CD4-positive, alpha-beta T cell treated with Interleukin-4 for 1 hour (primary cell): ENCODE results near the gene PRL.

Experiments
- DNase-seq, 2 donors: peaks; one replicate each; pipeline ENCODE4 v3.0.0-alpha.2; 2020 to 2022

PRL gene

DNA sequence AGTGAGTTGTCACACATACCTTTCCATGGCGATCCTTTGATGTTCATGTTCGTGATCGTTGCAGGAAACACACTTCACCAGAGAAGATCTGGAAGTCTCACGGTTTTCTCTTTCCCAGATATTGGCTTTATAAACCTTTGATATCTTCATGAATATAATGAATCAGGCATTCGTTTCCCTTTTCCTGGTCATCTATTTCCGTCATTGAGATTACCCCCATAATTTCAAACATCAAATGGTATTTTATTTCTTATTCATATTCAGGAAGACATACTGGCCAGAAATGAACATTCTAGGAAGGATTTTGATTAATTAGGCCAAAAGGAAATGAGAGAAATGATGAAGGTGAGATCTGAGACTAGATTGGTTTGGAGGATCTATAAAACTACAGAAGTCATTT lies at the start of gene PRL:
Gene PRL (minus strand): TSS at position 101 of the 400 bp plus-strand sequence. CDS start 54 bp downstream, at position 47.
- no peak for DNase-seq

DNA sequence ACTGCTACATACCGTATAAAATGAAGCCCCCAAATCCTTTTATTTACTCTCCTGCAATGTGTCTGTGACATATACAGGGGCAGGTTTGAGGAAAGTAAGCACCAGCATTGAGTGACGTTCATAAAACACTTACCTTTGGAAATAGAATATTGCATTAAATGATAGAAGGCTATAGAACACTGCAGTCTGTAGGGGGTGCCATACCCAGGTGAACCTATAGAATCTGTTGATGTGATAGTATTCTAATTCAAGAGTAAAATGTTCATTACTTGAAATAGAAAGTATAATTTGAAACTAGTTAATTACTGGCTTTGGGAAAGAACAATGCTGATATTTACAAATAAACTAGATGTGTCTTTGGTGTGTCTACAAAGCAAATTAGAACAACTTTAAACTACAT lies 47.0 kb upstream of the PRL start:
- DNase-seq = no peak

DNA sequence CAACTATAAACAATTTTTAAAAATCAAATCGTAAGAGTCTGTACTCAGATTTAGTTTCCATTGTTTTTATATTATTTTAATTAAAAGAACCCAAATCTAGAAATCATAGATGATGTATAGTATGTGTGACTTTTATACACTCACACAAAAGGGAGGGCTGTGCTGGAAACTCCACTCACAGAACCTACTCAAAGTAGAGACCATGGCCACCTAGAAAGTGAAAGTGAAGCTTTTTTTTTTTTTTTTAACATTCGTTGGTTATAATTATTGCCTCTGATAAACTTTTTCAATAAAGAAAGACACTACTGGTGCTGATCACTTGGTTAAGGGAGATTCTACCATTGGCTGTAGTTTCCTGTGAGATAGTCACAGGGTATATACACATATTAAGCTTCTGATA lies 37.9 kb upstream of the PRL start:
- no peak for DNase-seq

- no peak for DNase-seq
Observed at GRCh38 chr6:22333802-22334201, 37.0 kb upstream of the PRL start.

- DNase-seq = no peak
Observed at GRCh38 chr6:22332711-22333110, 35.9 kb upstream of the PRL start.

DNA sequence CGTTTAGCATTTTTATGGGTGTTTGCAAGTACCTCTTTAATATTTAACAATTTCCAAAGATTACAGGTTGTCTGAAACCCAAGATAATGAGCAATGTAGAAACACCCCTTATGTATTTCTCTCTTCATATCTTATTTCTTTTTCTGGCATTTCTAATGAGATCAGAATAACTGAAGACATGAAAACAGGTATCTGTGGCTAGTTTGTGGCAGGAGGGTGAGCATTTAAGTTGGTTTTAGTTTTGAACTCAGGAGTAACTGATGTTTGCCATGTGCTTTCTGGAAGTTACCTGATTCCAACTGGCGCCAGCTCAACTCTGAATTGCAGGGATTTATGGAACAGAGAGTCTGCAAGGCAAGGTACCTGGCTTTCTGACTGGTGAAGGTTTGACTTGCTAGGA lies 35.4 kb upstream of the PRL start:
- DNase-seq = no peak

- no peak for DNase-seq
Observed at GRCh38 chr6:22330941-22331340, 34.1 kb upstream of the PRL start.

GRCh38 chr6:22328474-22328873 lies 31.6 kb upstream of the PRL start:
- no peak for DNase-seq

DNA sequence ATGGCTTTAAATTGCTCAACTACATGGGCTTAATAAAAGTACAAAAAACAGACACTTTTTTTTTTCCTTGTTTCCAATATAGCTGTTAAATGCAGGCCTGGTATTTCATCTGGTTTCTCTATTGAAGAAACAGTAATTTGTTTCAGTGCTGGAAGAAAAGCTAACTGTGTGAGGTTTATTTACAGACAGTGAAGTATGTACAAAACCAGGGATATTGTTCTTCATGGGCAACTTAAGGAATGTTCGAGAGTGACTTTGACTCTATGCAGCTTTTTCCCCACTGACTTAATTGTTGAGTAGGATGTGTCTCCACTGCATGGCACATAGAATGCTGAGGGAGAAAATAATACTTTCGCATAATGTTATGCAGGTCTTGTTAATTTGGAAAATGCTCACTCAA lies 31.0 kb upstream of the PRL start:
- DNase-seq = no peak

GRCh38 chr6:22326500-22326899 lies 29.7 kb upstream of the PRL start:
- DNase-seq = no peak

DNA sequence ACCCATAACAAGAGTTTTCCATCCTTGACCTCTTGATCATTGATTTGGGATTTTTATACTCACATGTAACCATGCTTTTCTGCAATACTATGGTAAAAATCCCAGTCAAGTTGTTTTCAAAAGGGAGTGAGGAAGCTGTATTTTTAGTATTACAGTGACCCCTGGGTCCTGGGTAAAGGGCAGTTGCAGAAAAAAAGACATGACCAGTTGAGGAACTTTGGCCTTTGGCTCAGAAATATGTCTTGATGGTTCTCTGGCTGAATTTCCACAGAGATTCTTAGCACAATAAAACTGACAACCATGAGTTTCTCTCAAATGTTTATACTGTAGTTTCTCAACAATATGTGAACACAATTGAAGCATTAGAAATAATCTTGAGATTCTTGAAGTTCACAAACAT lies 28.6 kb upstream of the PRL start:
- no peak for DNase-seq

GRCh38 chr6:22323848-22324247 lies 27.0 kb upstream of the PRL start:
- no peak for DNase-seq

DNA sequence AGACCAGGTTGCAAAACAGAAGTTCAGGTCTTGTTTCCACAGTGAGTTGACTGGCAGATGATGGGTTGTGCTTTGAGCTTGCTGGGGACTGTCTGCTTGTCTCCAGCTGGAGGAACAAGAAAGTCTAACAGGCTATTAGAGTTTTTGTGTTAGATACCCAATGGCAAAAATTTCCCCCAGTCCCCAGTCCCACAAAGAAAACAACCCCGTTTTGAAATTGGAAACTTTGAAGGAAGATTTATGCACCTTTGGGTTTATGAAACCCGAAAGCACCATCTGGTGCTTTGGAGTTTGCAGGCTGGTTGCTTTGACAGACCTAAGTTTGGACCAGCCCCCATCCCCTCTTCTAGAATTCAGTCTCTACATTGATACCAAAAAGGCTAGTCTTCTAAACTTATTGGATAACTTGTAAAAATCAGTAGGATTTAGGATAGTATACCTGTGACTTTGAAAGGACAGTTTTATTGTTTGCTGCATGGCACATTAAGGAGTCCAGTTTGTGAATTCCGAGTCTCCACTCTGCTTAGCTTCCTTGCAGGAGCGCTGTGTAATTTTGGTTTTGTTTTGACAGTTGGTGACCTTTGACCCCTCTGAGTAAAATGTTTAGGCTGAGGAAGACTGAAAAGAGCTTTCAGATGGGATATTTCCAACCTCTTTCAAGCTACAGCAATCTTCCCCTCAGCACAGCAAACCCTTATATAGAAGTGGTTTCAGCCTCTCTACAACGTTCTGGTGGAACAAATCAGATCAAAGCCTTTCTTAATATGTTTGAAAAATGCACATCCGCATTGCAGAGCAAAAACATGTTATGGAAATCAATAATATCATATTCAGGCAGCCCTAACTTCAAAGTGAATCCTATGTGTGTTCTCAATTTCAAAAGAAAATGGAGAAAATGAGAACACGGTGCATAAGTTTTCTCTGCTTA lies 25.5 kb upstream of the PRL start:
- no peak for DNase-seq

- DNase-seq = no peak
Observed at GRCh38 chr6:22320750-22321149, 23.9 kb upstream of the PRL start.

- DNase-seq = no peak
Observed at GRCh38 chr6:22318404-22318803, 21.6 kb upstream of the PRL start.

GRCh38 chr6:22313796-22314195 lies 17.0 kb upstream of the PRL start:
- DNase-seq = no peak

- no peak for DNase-seq
Observed at GRCh38 chr6:22308939-22309338, 12.1 kb upstream of the PRL start.

DNA sequence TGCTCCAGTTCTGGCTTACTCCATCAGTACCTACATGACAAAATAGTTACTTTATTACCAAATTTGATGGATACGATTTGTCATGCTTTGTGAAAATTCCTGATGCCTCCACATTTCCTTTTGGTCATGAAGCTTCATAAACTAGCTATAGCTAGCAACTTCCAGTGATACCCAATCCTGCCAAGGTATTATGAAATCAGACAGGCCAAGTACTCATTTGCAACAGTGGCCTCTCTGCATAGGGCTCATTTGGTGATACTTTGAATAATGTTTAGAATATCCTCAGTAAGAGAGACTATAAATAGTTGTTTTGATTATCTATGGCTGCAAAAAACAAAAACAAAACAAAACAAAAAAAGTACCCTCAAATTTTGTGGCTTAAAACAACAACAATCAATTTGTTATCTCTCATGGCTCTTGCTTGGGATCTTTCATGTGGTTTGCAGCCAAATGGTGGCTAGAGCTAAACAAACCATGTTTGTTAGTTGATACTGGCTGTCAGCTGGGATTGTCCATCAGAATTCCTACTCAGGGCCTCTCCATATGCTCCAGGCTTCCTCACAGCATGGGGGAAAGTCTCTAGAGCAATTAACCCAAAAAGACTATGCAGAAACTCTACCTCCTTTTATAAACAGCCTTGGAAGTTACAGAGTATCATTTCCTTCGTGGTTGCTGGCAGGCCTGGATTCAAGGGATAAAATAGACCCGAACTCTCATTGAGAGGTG lies 10.1 kb upstream of the PRL start:
- DNase-seq = no peak

DNA sequence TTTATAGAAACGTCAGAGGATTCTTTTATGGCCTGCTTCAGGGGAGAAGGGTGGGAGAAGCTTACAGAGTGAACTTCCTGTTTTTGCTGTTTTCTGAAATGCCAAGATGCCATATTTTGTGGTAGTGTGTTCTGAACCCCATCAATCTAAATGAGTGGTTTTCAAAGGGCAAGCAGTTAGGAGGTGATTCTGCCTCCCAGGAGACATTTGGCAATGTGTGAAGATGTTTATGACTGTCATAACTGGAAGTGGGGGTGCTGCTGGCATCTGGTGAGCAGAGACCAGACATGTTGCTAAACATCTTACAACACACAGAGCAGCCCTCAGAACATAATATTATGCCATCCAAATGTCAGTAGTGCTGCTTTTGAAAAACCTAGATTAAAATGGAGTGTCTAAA lies 6.0 kb upstream of the PRL start:
- DNase-seq = no peak

DNA sequence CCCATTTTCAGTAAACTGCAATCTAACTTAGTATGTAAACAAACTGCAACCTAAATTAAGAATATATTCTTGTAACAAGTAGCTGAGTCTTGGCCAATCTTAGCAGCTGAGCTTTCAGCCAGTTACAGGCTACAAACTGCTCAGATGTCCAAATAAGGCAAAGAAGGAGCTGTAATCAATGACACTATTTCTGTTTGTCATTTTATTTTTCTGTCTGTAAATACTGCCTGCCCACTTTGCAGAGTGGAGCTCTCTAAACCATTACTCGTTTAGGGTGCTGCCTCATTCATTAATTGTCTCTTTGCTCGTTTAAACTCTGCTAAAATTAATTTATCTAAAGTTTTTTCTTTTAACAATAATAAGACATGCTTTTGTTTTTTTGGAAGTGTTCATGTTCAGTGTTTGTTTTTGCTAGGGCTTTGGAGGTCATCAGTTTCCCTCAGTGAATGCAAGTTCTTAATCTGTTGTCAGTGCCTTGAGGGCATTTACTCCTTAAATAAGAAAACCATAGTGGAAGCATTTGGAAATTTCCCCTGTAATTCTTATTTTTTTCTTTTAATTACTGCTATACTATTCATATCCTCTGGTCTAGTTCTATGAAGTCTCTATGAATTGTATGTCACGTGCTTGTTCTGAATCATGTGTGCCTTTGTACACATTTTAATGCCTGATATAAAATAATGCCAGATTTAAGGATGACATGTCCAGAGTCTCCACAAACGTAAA lies 3.6 kb upstream of the PRL start:
- DNase-seq = no peak

- DNase-seq = no peak
Observed at GRCh38 chr6:22298475-22298890, 1.6 kb upstream of the PRL start.

- DNase-seq = no peak
Observed at GRCh38 chr6:22296067-22296466, 769 bp downstream of the PRL start.

GRCh38 chr6:22295145-22295544 lies 1.7 kb downstream of the PRL start:
- DNase-seq = no peak

- DNase-seq = no peak
Observed at GRCh38 chr6:22294301-22294700, 2.5 kb downstream of the PRL start.
